Endothelial cell (in vitro differentiated cells): ENCODE data around the gene GALK1. TPM values are rescaled to one million over a fixed set of nuclear protein-coding genes. Genes with fewer than 3 reads are reported as not detected.
"Not testable (repeated sequence)": the region's sequence is repeated elsewhere in the genome, so short reads cannot be mapped to it uniquely, and the experiment has no call there.

ENCODE experiments used
- DNase-seq: peaks from one replicate; pipeline ENCODE4 v3.0.0; 2021; ENCODE audit warnings: low spot score
- H3K27ac Mint-ChIP-seq: one replicate; pipeline ENCODE4 v1.8.0; 2021; ENCODE audit warnings: mixed read lengths, inconsistent platforms; ENCODE audit not compliant: unreplicated experiment
- H3K27me3 Mint-ChIP-seq: one replicate; pipeline ENCODE4 v1.8.0; 2021; ENCODE audit warnings: mild to moderate bottlenecking, moderate library complexity, mixed read lengths, inconsistent platforms; ENCODE audit not compliant: unreplicated experiment
- H3K36me3 Mint-ChIP-seq: one replicate; pipeline ENCODE4 v1.8.0; 2021; ENCODE audit warnings: mild to moderate bottlenecking, low read depth, mixed read lengths, inconsistent platforms; ENCODE audit not compliant: unreplicated experiment
- H3K4me1 Mint-ChIP-seq: one replicate; pipeline ENCODE4 v1.8.0; 2021; ENCODE audit warnings: mild to moderate bottlenecking, mixed read lengths, inconsistent platforms; ENCODE audit not compliant: unreplicated experiment
- H3K4me3 Mint-ChIP-seq: one replicate; pipeline ENCODE4 v1.8.0; 2021; ENCODE audit warnings: mild to moderate bottlenecking, mixed read lengths, inconsistent platforms; ENCODE audit not compliant: unreplicated experiment
- H3K9me3 Mint-ChIP-seq: one replicate; pipeline ENCODE4 v1.8.0; 2021; ENCODE audit warnings: mixed read lengths, inconsistent platforms; ENCODE audit not compliant: unreplicated experiment
- total RNA-seq: library from RNA; stranded (reverse); fragmentation: NEBNext Ultra II Directional; extraction: Animal tissue kit (Norgen Biotek cat#: 25700); gene quantifications from one replicate; pipeline ENCODE4 v1.2.1, GENCODE V29; 2021; ENCODE audit not compliant: unreplicated experiment
- TF ChIP-seq, protein P1 (sequence below): fragments of 200-600 bp; sonication (generic); IDR thresholded peaks from one replicate; pipeline ENCODE4 v1.5.0; 2021; ENCODE audit warnings: antibody characterized with exemption; ENCODE audit not compliant: unreplicated experiment

Gene GALK1
- total RNA-seq, 1 donor from 2014 or later, result 18.0 TPM

DNA sequence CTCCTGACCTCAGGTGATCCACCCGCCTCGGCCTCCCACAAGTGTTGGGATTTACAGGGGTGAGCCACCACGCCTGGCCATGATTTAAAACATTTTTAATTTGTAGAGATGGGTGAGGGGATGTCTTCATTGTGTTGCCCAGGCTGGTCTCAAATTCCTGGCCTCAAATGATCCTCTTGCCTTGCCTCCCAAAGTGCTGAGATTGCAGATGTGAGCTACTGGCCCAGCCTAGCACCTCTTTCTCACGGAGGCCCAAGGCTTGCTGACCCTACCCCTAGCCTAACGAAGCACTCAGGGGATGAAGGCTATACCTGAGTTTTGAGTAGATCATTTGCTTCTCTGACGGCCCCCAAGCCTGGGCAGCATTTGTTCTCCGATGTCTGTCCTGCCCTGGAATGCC is 46.2 kb upstream of the GALK1 start:
- TF ChIP-seq, protein P1, sequence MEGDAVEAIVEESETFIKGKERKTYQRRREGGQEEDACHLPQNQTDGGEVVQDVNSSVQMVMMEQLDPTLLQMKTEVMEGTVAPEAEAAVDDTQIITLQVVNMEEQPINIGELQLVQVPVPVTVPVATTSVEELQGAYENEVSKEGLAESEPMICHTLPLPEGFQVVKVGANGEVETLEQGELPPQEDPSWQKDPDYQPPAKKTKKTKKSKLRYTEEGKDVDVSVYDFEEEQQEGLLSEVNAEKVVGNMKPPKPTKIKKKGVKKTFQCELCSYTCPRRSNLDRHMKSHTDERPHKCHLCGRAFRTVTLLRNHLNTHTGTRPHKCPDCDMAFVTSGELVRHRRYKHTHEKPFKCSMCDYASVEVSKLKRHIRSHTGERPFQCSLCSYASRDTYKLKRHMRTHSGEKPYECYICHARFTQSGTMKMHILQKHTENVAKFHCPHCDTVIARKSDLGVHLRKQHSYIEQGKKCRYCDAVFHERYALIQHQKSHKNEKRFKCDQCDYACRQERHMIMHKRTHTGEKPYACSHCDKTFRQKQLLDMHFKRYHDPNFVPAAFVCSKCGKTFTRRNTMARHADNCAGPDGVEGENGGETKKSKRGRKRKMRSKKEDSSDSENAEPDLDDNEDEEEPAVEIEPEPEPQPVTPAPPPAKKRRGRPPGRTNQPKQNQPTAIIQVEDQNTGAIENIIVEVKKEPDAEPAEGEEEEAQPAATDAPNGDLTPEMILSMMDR, result no peak
- peaks cover 18% of the 10 kb centered on the region for H3K36me3 Mint-ChIP-seq
- peaks cover 5% of the 10 kb centered on the region for H3K27me3 Mint-ChIP-seq
- no peak overlapping the region for H3K4me3 Mint-ChIP-seq
- H3K4me1 Mint-ChIP-seq, result no peaks in the 10 kb centered on the region
- no peak for DNase-seq
- no peaks in the 10 kb centered on the region for H3K9me3 Mint-ChIP-seq
- H3K27ac Mint-ChIP-seq, result no peak overlapping the region

DNA sequence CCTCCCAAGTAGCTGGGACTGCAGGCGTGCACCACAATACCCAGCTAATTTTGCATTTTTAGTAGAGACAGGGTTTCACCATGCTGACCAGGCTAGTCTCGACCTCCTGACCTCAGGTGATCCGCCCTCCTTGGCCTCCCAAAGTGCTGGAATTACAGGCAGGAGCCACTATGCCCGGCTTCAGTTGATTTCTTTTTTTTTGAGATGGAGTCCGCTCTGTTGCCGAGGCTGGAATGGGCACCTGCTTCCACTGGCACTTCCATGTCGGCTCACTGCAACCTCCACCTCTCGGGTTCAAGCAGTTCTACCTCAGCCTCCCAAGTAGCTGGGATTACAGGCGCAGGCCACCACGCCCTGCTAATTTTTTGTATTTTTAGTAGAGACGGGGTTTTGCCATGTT is 45.8 kb upstream of the GALK1 start:
- H3K27me3 Mint-ChIP-seq, H3K4me1 Mint-ChIP-seq, DNase-seq, H3K4me3 Mint-ChIP-seq, H3K27ac Mint-ChIP-seq, H3K9me3 Mint-ChIP-seq: not testable (repeated sequence)
- peaks cover 15% of the 10 kb centered on the region for H3K36me3 Mint-ChIP-seq

DNA sequence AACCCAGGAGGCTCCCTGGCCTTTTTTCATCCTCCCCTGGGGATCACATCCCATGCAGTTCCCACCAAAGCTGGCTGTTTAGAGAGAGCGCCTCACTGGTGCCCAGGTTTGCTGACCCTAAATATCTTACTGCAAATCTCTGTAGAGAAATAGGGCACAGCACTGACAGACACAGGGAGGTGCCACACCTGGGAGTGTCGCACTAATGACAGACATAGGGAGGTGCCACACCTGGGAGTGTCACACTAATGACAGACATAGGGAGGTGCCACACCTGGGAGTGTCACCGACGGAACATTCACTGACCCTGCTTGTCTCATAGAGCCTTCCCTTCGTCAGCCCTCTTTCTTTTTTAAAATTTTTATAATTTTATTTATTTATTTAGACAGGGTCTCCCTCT is 45.2 kb upstream of the GALK1 start:
- peaks cover 15% of the 10 kb centered on the region for H3K36me3 Mint-ChIP-seq
- H3K4me3 Mint-ChIP-seq, result no peak overlapping the region
- DNase-seq, result no peak
- peaks cover 5% of the 10 kb centered on the region for H3K27me3 Mint-ChIP-seq
- no peaks in the 10 kb centered on the region for H3K4me1 Mint-ChIP-seq
- H3K9me3 Mint-ChIP-seq, result no peaks in the 10 kb centered on the region
- TF ChIP-seq, protein P1, result no peak
- H3K27ac Mint-ChIP-seq, result no peak overlapping the region

DNA sequence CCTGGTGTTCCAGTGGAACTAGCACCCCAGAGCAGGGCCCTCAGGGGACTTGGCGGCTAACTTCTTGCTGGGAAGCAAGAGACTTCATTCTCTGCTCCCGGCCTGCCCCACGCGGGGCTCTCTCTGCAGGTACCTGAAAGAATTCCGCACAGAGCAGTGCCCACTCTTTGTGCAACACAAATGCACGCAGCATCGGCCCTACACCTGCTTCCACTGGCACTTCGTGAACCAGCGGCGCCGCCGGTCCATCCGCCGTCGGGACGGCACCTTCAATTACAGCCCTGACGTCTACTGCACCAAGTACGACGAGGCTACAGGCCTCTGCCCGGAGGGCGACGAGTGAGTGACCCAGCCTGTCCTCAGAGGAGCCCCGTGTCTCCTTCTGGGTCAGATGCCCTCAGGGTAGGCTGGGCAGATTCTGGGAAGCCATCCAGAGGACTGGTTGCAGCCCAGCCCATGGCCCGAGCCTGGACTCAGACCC is 44.7 kb upstream of the GALK1 start:
- H3K4me3 Mint-ChIP-seq, result no peak overlapping the region
- TF ChIP-seq, protein P1, result no peak
- no peak for DNase-seq
- no peaks in the 10 kb centered on the region for H3K9me3 Mint-ChIP-seq
- H3K27ac Mint-ChIP-seq, result no peak overlapping the region
- H3K4me1 Mint-ChIP-seq, result no peaks in the 10 kb centered on the region
- peaks cover 15% of the 10 kb centered on the region for H3K36me3 Mint-ChIP-seq
- peaks cover 5% of the 10 kb centered on the region for H3K27me3 Mint-ChIP-seq

DNA sequence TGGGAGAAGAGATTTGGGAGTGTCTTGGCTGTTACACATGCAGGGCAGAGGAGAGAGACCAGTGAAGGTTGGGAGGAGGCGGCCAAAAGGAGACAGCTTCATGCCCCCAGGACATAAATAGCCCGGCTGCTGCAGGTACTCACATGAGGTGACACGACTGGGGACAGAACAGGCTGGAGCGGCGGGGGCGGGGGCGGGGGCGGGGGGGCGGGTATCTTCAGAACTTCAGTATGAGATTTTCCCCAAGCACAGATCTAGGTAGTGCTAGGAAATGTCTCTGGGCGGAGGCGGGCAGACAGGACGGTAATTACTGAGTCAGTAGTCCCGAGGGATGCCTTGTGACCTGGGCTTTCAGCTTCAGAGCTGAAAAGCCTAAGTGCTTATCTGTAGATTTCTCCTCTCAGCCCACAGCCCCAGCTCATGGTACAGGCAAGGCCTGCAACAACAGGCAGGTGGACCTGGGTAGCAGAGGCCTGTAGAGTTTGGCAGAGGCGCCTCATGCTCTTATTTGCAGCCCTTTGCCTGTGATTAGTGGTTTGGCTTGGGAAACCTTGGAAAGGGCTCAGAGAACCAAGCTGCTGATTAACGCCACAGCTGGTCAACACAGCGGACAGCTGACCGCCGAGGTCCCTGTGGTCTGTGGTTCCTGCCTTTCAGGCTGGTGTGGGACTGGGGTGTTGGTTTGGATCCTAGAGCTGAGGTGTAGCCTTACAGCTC is 44.1 kb upstream of the GALK1 start:
- Mint-ChIP-seq H3K27ac (no peak overlapping the region), H3K4me1 (no peaks in the 10 kb centered on the region), H3K4me3 (no peak overlapping the region), H3K36me3 (peaks cover 14% of the 10 kb centered on the region), H3K27me3 (peaks cover 4% of the 10 kb centered on the region), H3K9me3 (no peaks in the 10 kb centered on the region)
- no peak for DNase-seq
- TF ChIP-seq, protein P1, result no peak
